ENCODE measurements around the gene MACROD2.

DNA sequence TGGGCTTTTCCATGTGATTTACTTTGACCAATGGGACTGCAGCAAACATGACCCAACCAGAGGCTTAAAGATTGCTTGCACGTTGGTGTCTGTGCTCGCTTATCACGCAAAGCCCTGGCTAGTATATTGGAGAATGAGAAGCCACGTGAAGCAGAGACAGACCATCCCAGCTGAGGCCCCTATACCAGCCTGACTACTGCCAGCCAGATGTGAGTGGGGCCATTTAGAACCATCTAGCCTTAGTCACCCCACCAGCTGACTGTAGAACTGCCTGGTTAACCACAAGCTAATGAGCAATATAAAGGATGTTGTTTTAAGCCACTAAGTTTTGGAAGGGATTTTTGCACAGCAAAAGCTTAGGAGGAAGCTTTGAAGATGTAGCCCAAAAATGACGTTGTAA is 74.5 kb downstream of the MACROD2 start:
- TF ChIP-seq, protein P1, sequence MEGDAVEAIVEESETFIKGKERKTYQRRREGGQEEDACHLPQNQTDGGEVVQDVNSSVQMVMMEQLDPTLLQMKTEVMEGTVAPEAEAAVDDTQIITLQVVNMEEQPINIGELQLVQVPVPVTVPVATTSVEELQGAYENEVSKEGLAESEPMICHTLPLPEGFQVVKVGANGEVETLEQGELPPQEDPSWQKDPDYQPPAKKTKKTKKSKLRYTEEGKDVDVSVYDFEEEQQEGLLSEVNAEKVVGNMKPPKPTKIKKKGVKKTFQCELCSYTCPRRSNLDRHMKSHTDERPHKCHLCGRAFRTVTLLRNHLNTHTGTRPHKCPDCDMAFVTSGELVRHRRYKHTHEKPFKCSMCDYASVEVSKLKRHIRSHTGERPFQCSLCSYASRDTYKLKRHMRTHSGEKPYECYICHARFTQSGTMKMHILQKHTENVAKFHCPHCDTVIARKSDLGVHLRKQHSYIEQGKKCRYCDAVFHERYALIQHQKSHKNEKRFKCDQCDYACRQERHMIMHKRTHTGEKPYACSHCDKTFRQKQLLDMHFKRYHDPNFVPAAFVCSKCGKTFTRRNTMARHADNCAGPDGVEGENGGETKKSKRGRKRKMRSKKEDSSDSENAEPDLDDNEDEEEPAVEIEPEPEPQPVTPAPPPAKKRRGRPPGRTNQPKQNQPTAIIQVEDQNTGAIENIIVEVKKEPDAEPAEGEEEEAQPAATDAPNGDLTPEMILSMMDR (IDR thresholded peaks at IDR 0.05), result no peak
- no peak for TF ChIP-seq POLR2A (IDR thresholded peaks at IDR 0.05)

All from ovary (tissue), 3 donors.